ENCODE measurements around the gene SLC46A2.

DNA sequence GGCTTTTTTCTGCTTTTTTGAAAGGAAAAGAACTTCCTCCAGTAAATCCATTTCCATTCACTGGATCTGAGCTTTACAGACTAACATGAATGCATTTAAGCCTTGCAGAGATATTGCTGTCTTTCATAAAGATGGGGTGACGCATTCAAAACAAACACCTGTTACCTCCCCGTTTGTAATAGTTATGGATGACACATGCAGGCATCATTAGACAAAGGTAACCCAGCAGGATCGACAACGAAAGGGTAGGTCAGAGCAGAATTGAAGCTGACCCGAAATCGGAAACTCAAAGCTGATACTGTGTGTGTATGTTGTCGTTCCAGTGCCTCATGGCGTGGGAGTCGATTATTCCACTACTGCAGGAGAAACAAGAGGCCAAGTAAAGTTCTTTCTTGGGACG is 22.2 kb downstream of the SLC46A2 start:
- TF ChIP-seq, protein P1, sequence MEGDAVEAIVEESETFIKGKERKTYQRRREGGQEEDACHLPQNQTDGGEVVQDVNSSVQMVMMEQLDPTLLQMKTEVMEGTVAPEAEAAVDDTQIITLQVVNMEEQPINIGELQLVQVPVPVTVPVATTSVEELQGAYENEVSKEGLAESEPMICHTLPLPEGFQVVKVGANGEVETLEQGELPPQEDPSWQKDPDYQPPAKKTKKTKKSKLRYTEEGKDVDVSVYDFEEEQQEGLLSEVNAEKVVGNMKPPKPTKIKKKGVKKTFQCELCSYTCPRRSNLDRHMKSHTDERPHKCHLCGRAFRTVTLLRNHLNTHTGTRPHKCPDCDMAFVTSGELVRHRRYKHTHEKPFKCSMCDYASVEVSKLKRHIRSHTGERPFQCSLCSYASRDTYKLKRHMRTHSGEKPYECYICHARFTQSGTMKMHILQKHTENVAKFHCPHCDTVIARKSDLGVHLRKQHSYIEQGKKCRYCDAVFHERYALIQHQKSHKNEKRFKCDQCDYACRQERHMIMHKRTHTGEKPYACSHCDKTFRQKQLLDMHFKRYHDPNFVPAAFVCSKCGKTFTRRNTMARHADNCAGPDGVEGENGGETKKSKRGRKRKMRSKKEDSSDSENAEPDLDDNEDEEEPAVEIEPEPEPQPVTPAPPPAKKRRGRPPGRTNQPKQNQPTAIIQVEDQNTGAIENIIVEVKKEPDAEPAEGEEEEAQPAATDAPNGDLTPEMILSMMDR (IDR thresholded peaks at IDR 0.05), result no peak
- TF ChIP-seq POLR2AphosphoS5 (IDR thresholded peaks at IDR 0.05), result no peak
- no peak for TF ChIP-seq EP300 (IDR thresholded peaks at IDR 0.05)
- TF ChIP-seq POLR2A (IDR thresholded peaks at IDR 0.05), result no peak
